Astrocyte of the spinal cord (primary cell): ENCODE measurements around the gene CAPN14.
A peak's percentile ranks its signal among the peaks of the same experiment; 100 is the strongest.

ENCODE experiments used
- DNase-seq: peaks from one replicate; pipeline ENCODE4 v3.0.0; 2011; ENCODE audit warnings: low read depth, low spot score
- H3K4me3 ChIP-seq: 2 replicates; pipeline ENCODE4 v1.5.1; 2011; ENCODE audit warnings: low read depth, mild to moderate bottlenecking, low read length, moderate library complexity
- CTCF ChIP-seq: IDR thresholded peaks from 2 replicates; pipeline ENCODE4 v1.5.1; 2012; ENCODE audit warnings: low read depth, mild to moderate bottlenecking, low read length, inconsistent platforms
- in situ Hi-C: cut with HindIII; loops from 2 replicates; pipeline ENCODE4 v1.10.0; 2017; ENCODE audit warnings: low sequenced_read_pairs

Gene CAPN14

DNA sequence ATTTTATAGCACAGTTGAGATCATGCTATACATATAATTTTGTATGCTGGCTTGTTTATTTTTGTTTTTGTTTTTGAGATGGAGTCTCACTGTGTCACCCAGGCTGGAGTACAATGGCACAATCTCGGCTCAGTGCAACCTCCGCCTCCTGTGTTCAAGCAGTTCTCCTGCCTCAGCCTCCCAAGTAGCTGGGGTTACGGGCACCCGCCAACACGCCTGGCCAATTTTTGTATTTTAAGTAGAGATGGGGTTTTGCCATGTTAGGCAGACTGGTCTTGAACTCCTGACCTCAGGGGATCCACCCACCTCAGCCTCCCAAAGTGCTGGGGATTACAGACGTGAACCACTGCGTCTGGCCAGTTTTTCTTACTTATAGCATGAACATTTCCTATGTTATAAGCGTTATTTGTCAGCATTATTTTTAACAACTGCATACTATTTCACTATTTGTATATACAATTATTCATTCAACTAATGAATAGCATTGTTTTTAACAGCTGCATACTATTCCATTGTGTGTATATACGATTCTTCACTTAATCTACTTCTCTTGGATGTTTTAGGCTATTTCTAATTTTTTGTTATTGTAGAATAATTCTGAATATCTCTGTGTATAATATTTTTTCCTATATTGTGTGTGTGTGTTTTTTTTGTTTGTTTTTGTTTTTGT, 20.2 kb upstream of the CAPN14 start:
- no peak overlapping the region for H3K4me3 ChIP-seq
- in situ Hi-C loops: no loop called here
- no peak for DNase-seq
- TF ChIP-seq CTCF: no peak

- TF ChIP-seq CTCF: no peak
- in situ Hi-C loops: no loop called here
- no peak for DNase-seq
- H3K4me3 ChIP-seq: no peak overlapping the region
Measured at GRCh38 chr2:31236433-31237205, 19.3 kb upstream of the CAPN14 start.

- peak; percentile 90 for DNase-seq
- H3K4me3 ChIP-seq: peak overlapping the region; percentile 70
- TF ChIP-seq CTCF: no peak
- in situ Hi-C loops: no loop called here
Measured at GRCh38 chr2:31235504-31235902, 18.2 kb upstream of the CAPN14 start.

DNA sequence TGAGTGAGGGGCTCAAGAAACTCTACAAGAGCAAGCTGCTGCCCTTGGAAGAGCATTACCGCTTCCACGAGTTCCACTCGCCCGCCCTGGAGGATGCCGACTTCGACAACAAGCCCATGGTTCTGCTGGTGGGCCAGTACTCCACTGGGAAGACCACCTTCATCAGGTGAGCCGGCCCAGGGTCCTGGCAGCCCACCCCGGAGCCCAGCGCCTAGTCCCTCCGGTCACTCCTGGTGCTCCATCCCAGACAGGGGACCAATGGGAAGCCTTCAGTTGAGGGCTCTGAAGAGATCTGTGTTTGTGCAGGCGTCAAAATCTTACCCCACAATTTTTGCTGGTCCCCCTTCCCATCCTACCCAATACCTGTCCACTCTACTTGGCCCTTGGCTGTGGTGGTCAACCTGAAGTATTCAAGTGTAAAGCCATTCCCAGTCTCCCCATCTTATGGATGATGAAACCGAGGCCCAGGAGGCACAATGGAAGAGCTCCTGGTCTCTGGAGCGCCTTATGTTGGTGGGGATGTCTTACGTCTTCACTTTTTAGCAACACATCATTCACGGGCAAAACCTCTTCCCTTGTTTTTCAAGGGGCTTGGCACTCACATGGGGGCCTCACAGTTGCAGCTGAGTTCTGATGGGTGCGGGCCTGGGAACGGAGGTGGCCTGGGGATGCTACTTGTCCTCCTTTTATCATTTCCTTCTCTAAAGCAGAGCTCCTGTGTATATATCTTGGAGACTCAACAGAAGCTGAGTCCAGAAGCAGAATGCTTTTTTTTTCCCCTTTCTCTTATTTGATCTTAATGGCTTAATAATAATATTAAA, 17.6 kb upstream of the CAPN14 start:
- in situ Hi-C loops: no loop called here
- DNase-seq: no peak
- TF ChIP-seq CTCF: no peak
- peak overlapping the region; percentile 70 for H3K4me3 ChIP-seq

DNA sequence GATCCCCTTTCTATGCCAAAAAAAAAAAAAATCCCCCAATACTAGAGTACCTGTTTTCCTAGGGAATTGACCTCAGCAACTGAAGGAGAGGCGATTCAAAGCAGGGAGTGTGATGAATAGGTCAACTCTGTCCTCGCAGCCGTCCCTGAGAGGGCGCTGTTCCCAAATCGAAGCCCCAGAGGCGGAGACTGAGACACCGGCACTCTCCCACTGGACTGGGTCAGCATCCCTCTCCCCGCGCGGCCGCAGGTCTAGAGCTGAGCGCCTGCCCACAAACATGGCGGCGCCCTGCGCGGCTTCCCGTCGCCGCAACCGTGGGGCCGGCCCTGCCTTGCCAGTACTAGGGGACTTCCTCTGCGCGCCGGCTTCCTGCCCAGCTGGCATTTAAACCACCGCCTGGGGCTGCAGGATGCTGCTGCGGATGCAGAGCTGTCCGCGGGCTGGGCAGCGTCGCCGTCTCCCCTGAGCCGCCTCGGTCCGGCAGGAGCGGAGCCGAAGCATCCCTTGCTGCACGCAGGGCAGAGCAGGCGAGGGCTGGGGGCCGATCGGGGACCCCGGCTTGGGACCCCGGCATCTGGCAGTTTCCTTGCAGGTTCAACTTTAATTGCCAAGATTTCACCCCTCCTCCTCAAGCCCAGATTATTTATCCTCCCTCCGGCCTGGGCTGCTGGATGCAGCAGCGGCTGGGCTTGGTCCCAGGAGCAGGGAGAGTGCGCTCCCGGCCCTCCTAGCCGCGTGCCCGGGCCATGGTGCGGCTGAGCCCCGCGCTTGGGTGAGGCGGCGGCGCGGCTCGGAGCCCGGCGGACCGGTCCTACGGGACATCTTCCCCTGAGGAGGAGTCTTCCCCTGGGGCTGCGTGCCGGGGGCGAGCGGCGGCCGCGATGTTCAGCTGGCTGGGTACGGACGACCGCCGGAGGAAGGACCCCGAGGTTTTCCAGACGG, 16.7 kb upstream of the CAPN14 start, which contains the start of gene EHD3:
Gene EHD3, plus strand, starts transcription at position 412 of the 942 bp plus-strand sequence. Its CDS starts 470 bp downstream, at position 882.
- peak; percentile 93 for DNase-seq
- TF ChIP-seq CTCF: peak; percentile 70

DNA sequence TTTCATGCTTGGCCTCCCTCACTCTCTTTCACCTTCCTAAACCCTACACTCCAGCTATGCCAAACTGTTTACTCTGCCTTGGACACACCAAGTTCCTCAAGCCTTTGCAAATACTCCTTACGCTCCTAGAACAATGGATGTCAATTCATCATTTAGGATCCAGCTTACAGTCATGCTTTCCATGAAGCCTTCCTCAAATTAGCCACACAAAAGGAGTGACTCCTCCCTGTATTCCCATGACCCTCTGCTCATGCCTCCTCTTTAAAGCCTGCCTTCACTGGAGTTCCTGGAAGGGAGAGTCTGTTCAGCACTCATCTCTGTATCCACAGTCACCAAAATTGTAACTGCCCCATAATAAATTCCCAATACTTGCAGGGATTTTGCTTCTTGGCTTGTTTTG, 15.9 kb upstream of the CAPN14 start:
- TF ChIP-seq CTCF: no peak
- DNase-seq: peak; percentile 11
- H3K4me3 ChIP-seq: no peak overlapping the region
- in situ Hi-C loops: no loop called here

More for the DNA sequence above, 16.7 kb upstream of the CAPN14 start, which contains the start of gene EHD3:
- peak within 1 kb of the TSS; percentile 70 for H3K4me3 ChIP-seq
- in situ Hi-C loops: no loop called here
